ENCODE results near the gene RNU1-4.
"Not testable (repeated sequence)": the region's sequence is repeated elsewhere in the genome, so short reads cannot be mapped to it uniquely, and the experiment has no call there.

DNA sequence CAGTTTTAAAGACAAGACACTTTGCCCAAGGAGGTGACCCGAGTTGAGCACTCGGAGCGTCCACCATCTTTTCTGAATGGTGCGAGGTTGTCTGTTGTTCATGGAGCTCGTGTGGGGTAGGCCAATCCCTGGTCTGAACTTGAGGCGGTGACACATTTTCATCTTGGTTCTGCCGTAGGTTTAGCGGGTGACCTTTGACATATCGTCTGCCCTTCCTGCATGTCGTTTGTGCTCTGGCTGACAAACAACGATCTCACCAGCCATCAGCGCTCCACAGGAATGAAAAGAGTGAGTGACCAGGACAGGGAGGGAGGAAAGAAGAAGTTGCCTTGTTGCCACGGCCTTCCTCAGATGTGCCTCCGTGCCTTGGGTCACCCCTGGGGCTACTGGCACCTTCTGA is 34.5 kb downstream of the RNU1-4 start:
- TF ChIP-seq, protein P1, sequence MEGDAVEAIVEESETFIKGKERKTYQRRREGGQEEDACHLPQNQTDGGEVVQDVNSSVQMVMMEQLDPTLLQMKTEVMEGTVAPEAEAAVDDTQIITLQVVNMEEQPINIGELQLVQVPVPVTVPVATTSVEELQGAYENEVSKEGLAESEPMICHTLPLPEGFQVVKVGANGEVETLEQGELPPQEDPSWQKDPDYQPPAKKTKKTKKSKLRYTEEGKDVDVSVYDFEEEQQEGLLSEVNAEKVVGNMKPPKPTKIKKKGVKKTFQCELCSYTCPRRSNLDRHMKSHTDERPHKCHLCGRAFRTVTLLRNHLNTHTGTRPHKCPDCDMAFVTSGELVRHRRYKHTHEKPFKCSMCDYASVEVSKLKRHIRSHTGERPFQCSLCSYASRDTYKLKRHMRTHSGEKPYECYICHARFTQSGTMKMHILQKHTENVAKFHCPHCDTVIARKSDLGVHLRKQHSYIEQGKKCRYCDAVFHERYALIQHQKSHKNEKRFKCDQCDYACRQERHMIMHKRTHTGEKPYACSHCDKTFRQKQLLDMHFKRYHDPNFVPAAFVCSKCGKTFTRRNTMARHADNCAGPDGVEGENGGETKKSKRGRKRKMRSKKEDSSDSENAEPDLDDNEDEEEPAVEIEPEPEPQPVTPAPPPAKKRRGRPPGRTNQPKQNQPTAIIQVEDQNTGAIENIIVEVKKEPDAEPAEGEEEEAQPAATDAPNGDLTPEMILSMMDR (CRISPR knock-in tag; IDR thresholded peaks at IDR 0.05): not testable (repeated sequence)
- TF ChIP-seq SUZ12 (IDR thresholded peaks at IDR 0.05; ENCODE audit: low read depth, low read length); ZNF432 (CRISPR knock-in tag; IDR thresholded peaks at IDR 0.05; ENCODE audit: borderline replicate concordance); NFE2 (CRISPR knock-in tag; IDR thresholded peaks at IDR 0.05); ZNF782 (CRISPR knock-in tag; IDR thresholded peaks at IDR 0.05; ENCODE audit: borderline replicate concordance); RAD21 (CRISPR knock-in tag; IDR thresholded peaks at IDR 0.05); CBX2 (IDR thresholded peaks at IDR 0.05; ENCODE audit: low read depth, low read length); CBX2 (CRISPR knock-in tag; IDR thresholded peaks at IDR 0.05; ENCODE audit: low read depth); BHLHE40 (IDR thresholded peaks at IDR 0.05; ENCODE audit: low read length); GABPA (IDR thresholded peaks at IDR 0.05; ENCODE audit: low read depth, low read length); GABPA (CRISPR knock-in tag; IDR thresholded peaks at IDR 0.05; ENCODE audit: low read depth); NFE2L1 (CRISPR knock-in tag; IDR thresholded peaks at IDR 0.05; ENCODE audit: borderline replicate concordance); EZH2 (conservative IDR thresholded peaks at IDR 0.05; ENCODE audit: low read depth, low read length): not testable (repeated sequence)
- TF ChIP-seq, protein P2, sequence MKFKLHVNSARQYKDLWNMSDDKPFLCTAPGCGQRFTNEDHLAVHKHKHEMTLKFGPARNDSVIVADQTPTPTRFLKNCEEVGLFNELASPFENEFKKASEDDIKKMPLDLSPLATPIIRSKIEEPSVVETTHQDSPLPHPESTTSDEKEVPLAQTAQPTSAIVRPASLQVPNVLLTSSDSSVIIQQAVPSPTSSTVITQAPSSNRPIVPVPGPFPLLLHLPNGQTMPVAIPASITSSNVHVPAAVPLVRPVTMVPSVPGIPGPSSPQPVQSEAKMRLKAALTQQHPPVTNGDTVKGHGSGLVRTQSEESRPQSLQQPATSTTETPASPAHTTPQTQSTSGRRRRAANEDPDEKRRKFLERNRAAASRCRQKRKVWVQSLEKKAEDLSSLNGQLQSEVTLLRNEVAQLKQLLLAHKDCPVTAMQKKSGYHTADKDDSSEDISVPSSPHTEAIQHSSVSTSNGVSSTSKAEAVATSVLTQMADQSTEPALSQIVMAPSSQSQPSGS (CRISPR knock-in tag; IDR thresholded peaks at IDR 0.05): not testable (repeated sequence)
- TF ChIP-seq, protein P3, sequence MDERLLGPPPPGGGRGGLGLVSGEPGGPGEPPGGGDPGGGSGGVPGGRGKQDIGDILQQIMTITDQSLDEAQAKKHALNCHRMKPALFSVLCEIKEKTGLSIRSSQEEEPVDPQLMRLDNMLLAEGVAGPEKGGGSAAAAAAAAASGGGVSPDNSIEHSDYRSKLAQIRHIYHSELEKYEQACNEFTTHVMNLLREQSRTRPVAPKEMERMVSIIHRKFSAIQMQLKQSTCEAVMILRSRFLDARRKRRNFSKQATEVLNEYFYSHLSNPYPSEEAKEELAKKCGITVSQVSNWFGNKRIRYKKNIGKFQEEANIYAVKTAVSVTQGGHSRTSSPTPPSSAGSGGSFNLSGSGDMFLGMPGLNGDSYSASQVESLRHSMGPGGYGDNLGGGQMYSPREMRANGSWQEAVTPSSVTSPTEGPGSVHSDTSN (CRISPR knock-in tag; IDR thresholded peaks at IDR 0.05): not testable (repeated sequence)
- TF ChIP-seq, protein P4, sequence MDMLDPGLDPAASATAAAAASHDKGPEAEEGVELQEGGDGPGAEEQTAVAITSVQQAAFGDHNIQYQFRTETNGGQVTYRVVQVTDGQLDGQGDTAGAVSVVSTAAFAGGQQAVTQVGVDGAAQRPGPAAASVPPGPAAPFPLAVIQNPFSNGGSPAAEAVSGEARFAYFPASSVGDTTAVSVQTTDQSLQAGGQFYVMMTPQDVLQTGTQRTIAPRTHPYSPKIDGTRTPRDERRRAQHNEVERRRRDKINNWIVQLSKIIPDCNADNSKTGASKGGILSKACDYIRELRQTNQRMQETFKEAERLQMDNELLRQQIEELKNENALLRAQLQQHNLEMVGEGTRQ (IDR thresholded peaks at IDR 0.05; ENCODE audit: low read depth, low read length): not testable (repeated sequence)
- TF ChIP-seq, protein P4 (CRISPR knock-in tag; IDR thresholded peaks at IDR 0.05; ENCODE audit: borderline replicate concordance): not testable (repeated sequence)
